ENCODE data around the gene SERPINA6.
"Not testable (repeated sequence)": the region's sequence is repeated elsewhere in the genome, so short reads cannot be mapped to it uniquely, and the experiment has no call there.

Gene SERPINA6

DNA sequence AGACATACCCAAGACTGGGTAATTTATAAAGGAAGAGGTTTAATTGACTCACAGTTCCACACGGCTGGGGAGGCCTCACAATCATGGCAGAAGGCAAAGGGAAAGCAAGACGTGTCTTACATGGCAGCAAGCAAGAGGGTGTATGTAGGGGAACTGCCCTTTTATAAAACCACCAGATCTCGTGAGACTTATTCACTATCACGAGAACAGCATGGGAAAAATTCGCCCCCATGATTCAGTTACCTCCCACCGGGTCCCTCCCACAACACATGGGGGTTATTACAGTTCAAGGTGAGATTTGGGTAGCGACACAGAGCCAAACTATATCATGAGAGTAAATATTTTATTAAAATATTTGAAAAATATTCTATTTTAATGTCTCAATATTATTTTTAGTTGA lies 54.6 kb downstream of the SERPINA6 start:
- H3K27ac ChIP-seq (ENCODE audit: low read length); H3K9me3 ChIP-seq (ENCODE audit: control insufficient read depth in 2 of 2, low read length in 2 of 2); H3K36me3 ChIP-seq (ENCODE audit: control insufficient read depth in 2 of 2, insufficient read depth in 2 of 2, low read length in 2 of 2); H3K4me3 ChIP-seq (ENCODE audit: low read length in 2 of 2); H3K27me3 ChIP-seq (ENCODE audit: control insufficient read depth in 1 of 2, insufficient read depth in 2 of 2, low read length in 2 of 2); H3K4me1 ChIP-seq (ENCODE audit: control insufficient read depth, insufficient read depth, low read length); H3K9ac ChIP-seq (ENCODE audit: low read length in 2 of 2): not testable (repeated sequence)

GRCh38 chr14:94267352-94267751 lies 55.8 kb downstream of the SERPINA6 start:
- H3K27ac ChIP-seq (ENCODE audit: low read length), result no peak overlapping the region
- H3K9me3 ChIP-seq (ENCODE audit: control insufficient read depth in 2 of 2, low read length in 2 of 2), result no peaks in the 10 kb centered on the region
- H3K9ac ChIP-seq (ENCODE audit: low read length in 2 of 2), result no peak overlapping the region
- no peaks in the 10 kb centered on the region for H3K36me3 ChIP-seq (ENCODE audit: control insufficient read depth in 2 of 2, insufficient read depth in 2 of 2, low read length in 2 of 2)
- H3K27me3 ChIP-seq (ENCODE audit: control insufficient read depth in 1 of 2, insufficient read depth in 2 of 2, low read length in 2 of 2), result no peaks in the 10 kb centered on the region
- H3K4me3 ChIP-seq (ENCODE audit: low read length in 2 of 2), result no peak overlapping the region
- H3K4me1 ChIP-seq (ENCODE audit: control insufficient read depth, insufficient read depth, low read length), result no peaks in the 10 kb centered on the region

GRCh38 chr14:94264195-94264594 lies 58.9 kb downstream of the SERPINA6 start:
- not testable (repeated sequence) for H3K27me3 ChIP-seq (ENCODE audit: control insufficient read depth in 1 of 2, insufficient read depth in 2 of 2, low read length in 2 of 2); H3K4me3 ChIP-seq (ENCODE audit: low read length in 2 of 2); H3K27ac ChIP-seq (ENCODE audit: low read length); H3K9me3 ChIP-seq (ENCODE audit: control insufficient read depth in 2 of 2, low read length in 2 of 2); H3K4me1 ChIP-seq (ENCODE audit: control insufficient read depth, insufficient read depth, low read length); H3K9ac ChIP-seq (ENCODE audit: low read length in 2 of 2); H3K36me3 ChIP-seq (ENCODE audit: control insufficient read depth in 2 of 2, insufficient read depth in 2 of 2, low read length in 2 of 2)
